CMK (cell line): ENCODE results near the gene C2CD4D.
"Not testable (repeated sequence)": the region's sequence is repeated elsewhere in the genome, so short reads cannot be mapped to it uniquely, and the experiment has no call there.

Experiments used
- DNase-seq: peaks from one replicate; pipeline ENCODE4 v3.0.0-alpha.2; 2010; ENCODE audit warnings: low read depth

The C2CD4D gene

DNA sequence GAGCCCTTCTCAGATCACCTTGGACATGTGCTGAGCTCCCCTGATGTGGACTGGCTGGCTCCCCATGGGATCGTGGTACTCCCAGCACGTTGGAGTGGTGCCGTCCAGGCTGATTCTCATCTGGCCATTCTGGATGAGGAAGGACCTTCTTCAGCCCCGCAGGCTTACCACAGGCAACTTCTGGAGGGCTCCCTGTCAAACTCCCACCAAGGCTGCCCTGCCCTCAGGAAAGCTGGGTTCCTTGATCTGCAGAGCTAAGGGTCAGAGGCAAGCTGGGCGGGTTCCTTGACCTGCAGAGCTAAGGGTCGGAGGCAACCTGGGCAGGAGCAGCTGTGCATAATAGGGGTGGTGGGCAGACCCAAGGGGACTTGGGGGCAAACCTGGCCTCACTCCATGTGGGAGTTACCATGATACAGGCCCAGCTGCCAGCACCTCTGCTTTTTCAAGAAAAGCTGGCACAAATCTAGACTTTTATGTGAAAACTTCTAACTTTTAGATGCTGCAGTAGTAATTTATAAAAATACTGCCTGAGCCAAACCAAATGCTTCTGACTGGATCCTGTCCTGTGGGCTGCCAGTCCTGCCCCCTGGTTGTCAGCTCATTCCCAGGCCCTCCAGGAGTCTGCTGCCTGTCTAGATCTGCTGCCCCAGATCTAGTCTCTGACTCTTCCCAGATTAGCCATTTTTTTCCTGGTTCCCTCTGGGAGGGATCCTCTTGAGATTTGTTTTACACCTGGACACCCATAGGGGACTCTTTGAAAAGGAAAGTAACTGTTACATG lies 19.5 kb upstream of the C2CD4D start:
- no peak for DNase-seq

- DNase-seq: no peak
Observed at GRCh38 chr1:151858030-151858746, 18.6 kb upstream of the C2CD4D start.

DNA sequence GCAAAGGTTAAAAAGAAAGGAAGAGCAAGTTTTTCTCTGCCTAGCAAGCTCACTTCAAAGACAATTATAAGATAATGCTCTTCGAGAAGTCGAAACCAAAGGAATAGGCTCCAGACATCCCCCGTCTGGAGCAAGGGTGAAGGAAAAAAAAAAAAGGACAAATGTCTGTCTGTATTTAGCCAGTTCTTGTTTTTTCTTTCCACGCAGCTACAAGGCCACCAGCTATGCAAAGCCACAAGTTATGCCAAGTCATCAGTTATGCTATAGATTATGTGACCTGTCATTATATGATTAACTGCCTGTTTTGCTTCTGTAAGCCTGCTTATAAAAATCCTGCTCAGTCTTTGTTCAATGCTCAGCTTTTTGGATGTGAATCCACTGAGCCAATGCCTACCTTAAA lies 16.3 kb upstream of the C2CD4D start:
- DNase-seq: no peak

- DNase-seq: not testable (repeated sequence)
Observed at GRCh38 chr1:151855516-151855915, 15.9 kb upstream of the C2CD4D start.

DNA sequence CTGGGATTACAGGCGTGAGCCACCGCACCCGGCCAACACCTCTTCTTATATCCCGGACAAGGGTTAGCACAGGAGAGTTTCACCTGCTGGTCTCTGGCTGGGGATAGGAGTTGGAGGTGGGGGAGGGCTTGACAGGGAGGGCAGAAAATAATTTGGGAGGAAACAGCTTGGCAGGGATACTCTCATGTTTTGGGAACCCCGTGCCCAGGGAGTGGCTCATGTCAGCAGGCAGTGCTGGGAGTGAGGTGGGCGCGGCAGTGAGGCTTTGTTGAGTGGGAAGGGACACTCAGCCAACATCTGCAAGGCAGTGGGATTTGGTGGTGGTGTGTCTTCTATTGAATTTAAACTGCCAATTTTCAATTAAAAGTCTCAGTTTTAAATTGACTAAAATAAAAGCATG lies 15.0 kb upstream of the C2CD4D start:
- DNase-seq: no peak

GRCh38 chr1:151853411-151853943 lies 13.9 kb upstream of the C2CD4D start, which contains the start of gene THEM5:
Gene THEM5, minus strand, starts transcription at chr1:151853712. Its CDS starts 147 bp downstream, at chr1:151853565.
- no peak for DNase-seq

DNA sequence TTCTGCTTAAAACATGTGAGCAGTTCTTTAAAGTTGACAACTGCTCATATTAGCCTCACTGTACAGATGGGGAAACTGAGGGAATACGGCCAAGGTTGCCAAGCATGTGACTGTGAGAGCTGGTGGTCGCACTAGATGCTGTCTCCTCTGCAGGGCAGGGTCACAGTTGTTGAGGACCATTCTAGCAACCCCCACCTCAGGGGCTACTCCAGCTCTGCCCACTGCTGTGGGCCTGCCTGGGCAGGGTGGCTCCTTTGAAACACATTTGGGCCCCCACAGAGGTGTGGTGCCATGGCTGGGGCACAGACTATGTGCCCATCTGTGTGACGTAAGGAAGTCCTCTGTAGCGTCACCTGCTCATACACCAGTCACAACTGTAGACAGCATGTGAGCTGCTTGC lies 13.1 kb upstream of the C2CD4D start:
- no peak for DNase-seq

DNA sequence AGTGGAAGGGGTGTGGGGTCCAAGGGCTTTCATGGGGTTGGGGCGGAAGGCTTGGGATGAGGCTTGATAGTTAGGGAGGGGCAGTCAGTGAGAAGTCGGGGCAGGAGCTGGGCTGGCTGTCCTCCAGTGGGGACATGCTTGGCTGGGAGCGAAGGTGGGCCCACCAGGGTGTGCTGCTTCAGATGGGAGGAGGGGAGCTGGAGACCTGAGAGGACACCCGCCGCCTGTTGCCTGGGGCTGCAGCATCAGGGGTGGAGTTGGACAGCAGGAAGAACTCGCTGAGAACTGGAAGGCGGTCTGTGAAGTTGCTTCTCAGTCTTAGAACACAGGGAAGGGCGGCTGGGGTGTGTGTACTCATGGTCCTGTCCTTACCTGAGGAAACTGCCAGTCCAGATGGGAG lies 12.3 kb upstream of the C2CD4D start:
- no peak for DNase-seq

GRCh38 chr1:151849871-151850270 lies 10.3 kb upstream of the C2CD4D start:
- no peak for DNase-seq

GRCh38 chr1:151849126-151849525 lies 9.5 kb upstream of the C2CD4D start:
- no peak for DNase-seq

- no peak for DNase-seq
Observed at GRCh38 chr1:151847867-151848596, 8.4 kb upstream of the C2CD4D start.

- no peak for DNase-seq
Observed at GRCh38 chr1:151846686-151847237, 7.1 kb upstream of the C2CD4D start.

DNA sequence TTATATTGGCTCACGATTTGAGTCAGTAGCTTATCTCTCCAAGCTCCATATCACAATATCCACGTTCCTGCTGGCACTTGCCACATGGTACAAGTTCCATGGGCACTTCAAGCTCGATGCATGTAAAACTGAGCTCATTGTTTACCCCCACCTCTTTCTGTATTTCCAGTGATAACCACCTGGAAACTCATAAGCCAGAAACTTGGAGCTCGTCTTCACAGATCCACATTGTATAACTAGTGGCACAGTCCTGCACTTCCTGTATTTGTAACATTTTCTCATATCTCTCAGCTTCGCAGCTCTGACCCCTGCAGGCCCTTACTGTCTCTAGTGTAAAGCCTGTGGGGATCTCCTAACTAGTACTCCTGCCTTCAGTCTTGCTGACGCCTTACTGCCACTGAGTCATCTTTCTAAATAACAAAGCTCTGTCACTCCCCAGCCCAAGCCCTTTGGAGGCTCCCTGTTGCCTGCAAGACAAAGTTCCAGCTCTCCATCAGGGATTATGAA lies 6.5 kb upstream of the C2CD4D start:
- DNase-seq: no peak

GRCh38 chr1:151843398-151843797 lies 3.8 kb upstream of the C2CD4D start:
- no peak for DNase-seq

DNA sequence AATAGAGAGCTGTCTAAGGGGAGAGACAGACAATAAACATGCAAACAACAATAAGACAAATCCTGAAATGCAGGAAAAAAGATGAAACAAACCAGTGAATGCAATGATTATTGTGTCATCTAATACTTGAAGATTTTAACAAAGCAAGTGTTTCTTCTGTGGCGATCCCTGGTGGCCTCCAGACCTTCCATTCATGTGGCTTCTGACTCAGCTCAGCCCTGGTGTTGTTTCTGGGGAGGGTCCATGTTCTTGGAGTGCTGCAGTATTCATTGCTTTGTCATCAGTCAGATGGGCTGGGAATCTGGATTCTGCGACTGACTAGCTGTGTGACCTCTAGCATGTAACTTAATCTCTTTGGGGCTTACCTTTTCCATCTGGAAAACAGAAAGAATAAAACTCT lies 1.5 kb upstream of the C2CD4D start:
- DNase-seq: no peak

GRCh38 chr1:151840421-151840820 lies 801 bp upstream of the C2CD4D start:
- no peak for DNase-seq

- no peak for DNase-seq
Observed at GRCh38 chr1:151839082-151839412, 573 bp downstream of the C2CD4D start.

GRCh38 chr1:151838222-151839081 lies 1.2 kb downstream of the C2CD4D start:
- no peak for DNase-seq

DNA sequence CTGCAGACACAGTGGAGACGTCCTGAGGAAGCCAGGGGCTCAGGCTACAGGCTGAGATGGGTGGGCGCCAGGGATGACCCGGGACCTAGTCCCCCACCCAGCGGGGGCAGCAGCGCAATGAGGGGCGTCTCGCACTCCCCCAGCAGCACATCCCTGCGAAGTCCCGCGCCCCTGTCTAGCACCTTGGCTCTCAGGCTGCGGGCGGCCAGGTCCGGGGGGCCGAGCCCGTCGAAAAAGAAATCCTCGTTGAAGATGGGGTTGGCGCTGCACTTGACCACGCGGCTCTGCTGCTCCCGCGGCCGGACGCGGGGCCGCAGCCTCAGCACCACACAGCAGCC lies 1.8 kb downstream of the C2CD4D start:
- no peak for DNase-seq

DNA sequence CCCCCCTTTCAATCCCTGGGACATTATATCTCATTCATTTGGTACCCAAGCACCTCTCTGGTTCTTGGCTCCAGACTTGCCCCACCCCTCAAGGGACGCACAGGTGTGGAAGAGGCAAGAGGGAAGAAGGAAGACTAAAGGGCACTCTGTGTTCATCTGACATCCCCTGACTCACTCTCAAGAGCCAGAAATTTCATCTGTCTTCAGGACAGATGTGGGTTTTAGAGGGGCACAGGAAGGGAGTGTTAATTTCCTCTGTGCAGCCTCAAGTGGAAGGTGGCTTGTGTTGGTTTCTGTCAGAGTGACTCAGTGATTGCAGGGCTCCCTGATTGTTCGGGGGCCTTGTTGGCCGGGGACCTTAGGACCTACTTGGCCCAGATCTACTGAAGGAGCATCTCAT lies 2.4 kb downstream of the C2CD4D start:
- DNase-seq: no peak

DNA sequence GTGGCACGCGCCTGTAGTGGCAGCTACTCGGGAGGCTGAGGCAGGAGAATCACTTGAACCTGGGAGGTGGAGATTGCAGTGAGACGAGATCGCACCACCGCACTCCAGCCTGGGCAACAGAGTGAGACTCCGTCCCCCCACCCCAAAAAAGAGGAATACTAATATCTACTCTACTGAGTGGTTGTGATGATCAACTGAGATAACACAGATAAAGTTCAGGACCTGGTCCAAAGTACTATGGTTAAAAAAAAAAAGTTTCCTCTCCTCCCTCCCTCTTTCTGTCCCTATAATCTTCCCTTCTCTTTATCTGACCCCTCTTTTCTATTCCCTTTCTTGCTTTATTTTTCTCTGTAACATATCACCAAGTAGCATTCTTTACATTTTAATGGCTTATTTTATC lies 4.0 kb downstream of the C2CD4D start:
- DNase-seq: no peak
